K562 (cell line): ENCODE data around the gene ZNF724. TPM values are rescaled to one million over a fixed set of nuclear protein-coding genes. Genes with fewer than 3 reads are reported as not detected.

Experiments
- FOS ChIP-seq: IDR thresholded peaks from 3 replicates; pipeline ENCODE4 v1.6.1; 2011; ENCODE audit not compliant: insufficient read length; ENCODE audit errors: extremely low read depth
- FOXK1 ChIP-seq: sonication (generic); formaldehyde crosslinking; IDR thresholded peaks from 2 replicates; pipeline ENCODE4 v1.8.0; 2022; ENCODE audit warnings: missing genetic modification reagents, mild to moderate bottlenecking, borderline replicate concordance
- LCOR ChIP-seq: sonication (generic); formaldehyde crosslinking; IDR thresholded peaks from 2 replicates; pipeline ENCODE4 v1.8.0; 2022; ENCODE audit warnings: mild to moderate bottlenecking, missing genetic modification reagents
- NFRKB ChIP-seq: fragments of 450-650 bp; IDR thresholded peaks from 2 replicates; pipeline ENCODE4 v1.6.1; 2016; ENCODE audit warnings: low read depth
- NRF1 ChIP-seq, 2 experiments: fragments of 450-650 bp; IDR thresholded peaks in 1 of 2; conservative IDR thresholded peaks in 1 of 2; 2 replicates each; pipeline ENCODE4 v1.6.1; 2014; ENCODE audit warnings: mild to moderate bottlenecking in 2 of 2
- POU5F1 ChIP-seq: fragments of 150-350 bp; IDR thresholded peaks from 2 replicates; pipeline ENCODE4 v1.6.1; 2014; ENCODE audit warnings: borderline replicate concordance, low read length, low read depth, mild to moderate bottlenecking; ENCODE audit not compliant: partially characterized antibody
- RFX5 ChIP-seq: IDR thresholded peaks from 2 replicates; pipeline ENCODE4 v1.6.1; 2011; ENCODE audit warnings: low read depth, mild to moderate bottlenecking, improper control_type of control experiment, low read length
- RHOXF2B ChIP-seq: fragments of 250-450 bp; sonication (Bioruptor Pico); conservative IDR thresholded peaks from 2 replicates; pipeline ENCODE4 v1.5.1; 2021
- SP1 ChIP-seq: sonication (generic); formaldehyde crosslinking; IDR thresholded peaks from 2 replicates; pipeline ENCODE4 v1.8.1; 2022; ENCODE audit warnings: mild to moderate bottlenecking, missing genetic modification reagents
- TAF15 ChIP-seq: fragments of 200-400 bp; formaldehyde crosslinking; IDR thresholded peaks from 2 replicates; pipeline ENCODE4 v1.6.1; 2017; ENCODE audit warnings: mild to moderate bottlenecking, low read depth, low read length, moderate library complexity
- TCF7L2 ChIP-seq: fragments of 150-350 bp; IDR thresholded peaks from 2 replicates; pipeline ENCODE4 v1.6.1; 2016; ENCODE audit warnings: low read depth, mild to moderate bottlenecking, low read length, moderate library complexity
- YBX1 ChIP-seq: fragments of 450-650 bp; IDR thresholded peaks from 2 replicates; pipeline ENCODE4 v1.7.1; 2016; ENCODE audit warnings: mild to moderate bottlenecking
- ZNF584 ChIP-seq: fragments of 200-800 bp; sonication (Bioruptor generic); IDR thresholded peaks from 2 replicates; pipeline ENCODE4 v1.6.1; 2016; ENCODE audit warnings: low read depth, mild to moderate bottlenecking, missing genetic modification characterization, missing compliant biosample characterization
- ZNF785 ChIP-seq: fragments of 250-450 bp; sonication (Bioruptor Pico); IDR thresholded peaks from 2 replicates; pipeline ENCODE4 v1.4.0; 2020; ENCODE audit warnings: mild to moderate bottlenecking
- polyA plus RNA-seq, 8 experiments: library from polyadenylated mRNA; depleted of rRNA in 4 of 8; stranded (reverse) in 5 of 8; unstranded in 3 of 8; fragments of >200 nt; fragmentation: Nextera tagmentation in 2 of 8; fragmentation: Illumina TruSeq in 1 of 8; extraction: Ambion mirVana in 2 of 8; extraction: Trizol in 1 of 8; gene quantifications; 2 replicates each; pipeline versions ENCODE4 v1.2.1 to v1.2.3, GENCODE V29; 2011 to 2014; ENCODE audit warnings: inconsistent platforms in 1 of 8, missing spikeins in 1 of 8
- total RNA-seq, 7 experiments: library from RNA; depleted of rRNA in 6 of 7; stranded (reverse); fragments of >200 nt in 6 of 7; fragmentation: Illumina TruSeq in 2 of 7; extraction: Trizol in 2 of 7; gene quantifications; 2 replicates each; pipeline versions ENCODE4 v1.2.1 to v1.2.3, GENCODE V29; 2011 to 2021; ENCODE audit warnings: low replicate concordance in 1 of 7
- TF ChIP-seq, protein P1 (sequence below): fragments of 450-650 bp; IDR thresholded peaks from 2 replicates; pipeline ENCODE4 v1.7.0; 2016; ENCODE audit warnings: borderline replicate concordance
- TF ChIP-seq, protein P2 (sequence below): fragments of 450-650 bp; IDR thresholded peaks from 2 replicates; pipeline ENCODE4 v1.6.1; 2016; ENCODE audit warnings: low read depth, mild to moderate bottlenecking, moderate library complexity
- TF ChIP-seq, protein P3 (sequence below): fragments of 250-450 bp; sonication (Bioruptor Pico); IDR thresholded peaks from 2 replicates; pipeline ENCODE4 v1.4.0; 2020; ENCODE audit warnings: mild to moderate bottlenecking, moderate library complexity, borderline replicate concordance
- TF ChIP-seq, protein P4 (sequence below), 2 experiments: fragments of 450-650 bp in 1 of 2; IDR thresholded peaks; 2 replicates each; pipeline ENCODE4 v1.6.1; 2011 to 2017; ENCODE audit warnings: low read depth in 2 of 2, antibody characterized with exemption in 1 of 2, borderline replicate concordance in 1 of 2, low read length in 1 of 2, mild to moderate bottlenecking in 1 of 2, mixed read lengths in 1 of 2; ENCODE audit not compliant: control insufficient read depth in 1 of 2
- TF ChIP-seq, protein P5 (sequence below): sonication (generic); formaldehyde crosslinking; IDR thresholded peaks from 2 replicates; pipeline ENCODE4 v1.8.0; 2022; ENCODE audit warnings: mild to moderate bottlenecking, missing genetic modification reagents

ZNF724 gene
- total and polyA plus RNA-seq, 9 of the 15 experiments (the other 6 are each of a cell fraction or from before 2014, with no cell fraction given) = 0.18 to 4.2 (median 1.8) TPM

DNA sequence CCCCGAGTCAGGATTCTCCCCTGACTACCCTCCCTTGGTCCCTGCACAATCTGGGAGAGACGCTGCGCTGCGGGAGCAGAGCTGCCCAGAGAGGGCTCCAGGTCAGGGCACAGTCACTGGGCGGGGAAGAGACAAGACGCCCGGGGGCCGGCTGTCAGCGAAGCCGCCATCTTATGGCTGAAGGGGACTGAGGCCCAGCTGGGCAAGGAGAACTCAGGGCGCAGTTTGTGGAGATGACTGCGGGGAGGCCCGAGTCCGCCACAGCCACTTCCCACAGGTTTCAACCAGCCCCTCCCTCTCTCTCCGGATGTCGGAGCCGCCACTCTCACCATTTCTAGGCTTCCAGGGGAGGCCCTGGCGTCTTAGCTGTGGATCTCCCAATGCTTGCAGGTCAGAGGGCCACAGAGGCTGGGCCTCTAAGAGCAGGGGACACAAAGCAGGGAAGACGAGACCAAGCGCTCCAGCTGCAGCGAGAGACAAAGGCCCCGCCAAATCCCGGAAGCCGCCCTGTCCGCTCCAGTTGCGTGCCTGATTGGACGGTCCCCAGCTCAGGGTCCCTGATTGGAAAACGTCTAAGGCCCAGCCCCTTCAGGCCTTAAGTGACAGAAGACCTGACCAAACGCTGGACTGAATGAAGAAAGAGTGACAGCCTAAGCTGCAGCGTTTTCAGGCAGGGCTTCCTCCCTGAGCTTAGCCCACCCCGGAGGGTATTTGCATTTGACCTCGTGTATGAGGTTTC is at the start of gene ZNF724 (continued):
- TF ChIP-seq, protein P1, sequence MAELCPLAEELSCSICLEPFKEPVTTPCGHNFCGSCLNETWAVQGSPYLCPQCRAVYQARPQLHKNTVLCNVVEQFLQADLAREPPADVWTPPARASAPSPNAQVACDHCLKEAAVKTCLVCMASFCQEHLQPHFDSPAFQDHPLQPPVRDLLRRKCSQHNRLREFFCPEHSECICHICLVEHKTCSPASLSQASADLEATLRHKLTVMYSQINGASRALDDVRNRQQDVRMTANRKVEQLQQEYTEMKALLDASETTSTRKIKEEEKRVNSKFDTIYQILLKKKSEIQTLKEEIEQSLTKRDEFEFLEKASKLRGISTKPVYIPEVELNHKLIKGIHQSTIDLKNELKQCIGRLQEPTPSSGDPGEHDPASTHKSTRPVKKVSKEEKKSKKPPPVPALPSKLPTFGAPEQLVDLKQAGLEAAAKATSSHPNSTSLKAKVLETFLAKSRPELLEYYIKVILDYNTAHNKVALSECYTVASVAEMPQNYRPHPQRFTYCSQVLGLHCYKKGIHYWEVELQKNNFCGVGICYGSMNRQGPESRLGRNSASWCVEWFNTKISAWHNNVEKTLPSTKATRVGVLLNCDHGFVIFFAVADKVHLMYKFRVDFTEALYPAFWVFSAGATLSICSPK = no peak
- no peak for TF ChIP-seq POU5F1
- TF ChIP-seq NFRKB = no peak
- TF ChIP-seq, protein P2, sequence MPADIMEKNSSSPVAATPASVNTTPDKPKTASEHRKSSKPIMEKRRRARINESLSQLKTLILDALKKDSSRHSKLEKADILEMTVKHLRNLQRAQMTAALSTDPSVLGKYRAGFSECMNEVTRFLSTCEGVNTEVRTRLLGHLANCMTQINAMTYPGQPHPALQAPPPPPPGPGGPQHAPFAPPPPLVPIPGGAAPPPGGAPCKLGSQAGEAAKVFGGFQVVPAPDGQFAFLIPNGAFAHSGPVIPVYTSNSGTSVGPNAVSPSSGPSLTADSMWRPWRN = no peak
- TF ChIP-seq YBX1 = no peak
- TF ChIP-seq TCF7L2 = no peak
- TF ChIP-seq RHOXF2B = no peak
- TF ChIP-seq, protein P3, sequence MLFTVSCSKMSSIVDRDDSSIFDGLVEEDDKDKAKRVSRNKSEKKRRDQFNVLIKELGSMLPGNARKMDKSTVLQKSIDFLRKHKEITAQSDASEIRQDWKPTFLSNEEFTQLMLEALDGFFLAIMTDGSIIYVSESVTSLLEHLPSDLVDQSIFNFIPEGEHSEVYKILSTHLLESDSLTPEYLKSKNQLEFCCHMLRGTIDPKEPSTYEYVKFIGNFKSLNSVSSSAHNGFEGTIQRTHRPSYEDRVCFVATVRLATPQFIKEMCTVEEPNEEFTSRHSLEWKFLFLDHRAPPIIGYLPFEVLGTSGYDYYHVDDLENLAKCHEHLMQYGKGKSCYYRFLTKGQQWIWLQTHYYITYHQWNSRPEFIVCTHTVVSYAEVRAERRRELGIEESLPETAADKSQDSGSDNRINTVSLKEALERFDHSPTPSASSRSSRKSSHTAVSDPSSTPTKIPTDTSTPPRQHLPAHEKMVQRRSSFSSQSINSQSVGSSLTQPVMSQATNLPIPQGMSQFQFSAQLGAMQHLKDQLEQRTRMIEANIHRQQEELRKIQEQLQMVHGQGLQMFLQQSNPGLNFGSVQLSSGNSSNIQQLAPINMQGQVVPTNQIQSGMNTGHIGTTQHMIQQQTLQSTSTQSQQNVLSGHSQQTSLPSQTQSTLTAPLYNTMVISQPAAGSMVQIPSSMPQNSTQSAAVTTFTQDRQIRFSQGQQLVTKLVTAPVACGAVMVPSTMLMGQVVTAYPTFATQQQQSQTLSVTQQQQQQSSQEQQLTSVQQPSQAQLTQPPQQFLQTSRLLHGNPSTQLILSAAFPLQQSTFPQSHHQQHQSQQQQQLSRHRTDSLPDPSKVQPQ = no peak
- no peak for TF ChIP-seq FOXK1 (CRISPR knock-in tag)
- TF ChIP-seq TAF15 = no peak
- TF ChIP-seq NRF1 (conservative IDR thresholded peaks at IDR 0.05 in 1 of 2, IDR thresholded peaks at IDR 0.05 in 1 of 2) = no peak
- no peak for TF ChIP-seq ZNF584 (CRISPR knock-in tag)
- no peak for TF ChIP-seq ZNF785 (CRISPR knock-in tag)
- TF ChIP-seq SP1 (CRISPR knock-in tag) = no peak
- TF ChIP-seq, protein P4, sequence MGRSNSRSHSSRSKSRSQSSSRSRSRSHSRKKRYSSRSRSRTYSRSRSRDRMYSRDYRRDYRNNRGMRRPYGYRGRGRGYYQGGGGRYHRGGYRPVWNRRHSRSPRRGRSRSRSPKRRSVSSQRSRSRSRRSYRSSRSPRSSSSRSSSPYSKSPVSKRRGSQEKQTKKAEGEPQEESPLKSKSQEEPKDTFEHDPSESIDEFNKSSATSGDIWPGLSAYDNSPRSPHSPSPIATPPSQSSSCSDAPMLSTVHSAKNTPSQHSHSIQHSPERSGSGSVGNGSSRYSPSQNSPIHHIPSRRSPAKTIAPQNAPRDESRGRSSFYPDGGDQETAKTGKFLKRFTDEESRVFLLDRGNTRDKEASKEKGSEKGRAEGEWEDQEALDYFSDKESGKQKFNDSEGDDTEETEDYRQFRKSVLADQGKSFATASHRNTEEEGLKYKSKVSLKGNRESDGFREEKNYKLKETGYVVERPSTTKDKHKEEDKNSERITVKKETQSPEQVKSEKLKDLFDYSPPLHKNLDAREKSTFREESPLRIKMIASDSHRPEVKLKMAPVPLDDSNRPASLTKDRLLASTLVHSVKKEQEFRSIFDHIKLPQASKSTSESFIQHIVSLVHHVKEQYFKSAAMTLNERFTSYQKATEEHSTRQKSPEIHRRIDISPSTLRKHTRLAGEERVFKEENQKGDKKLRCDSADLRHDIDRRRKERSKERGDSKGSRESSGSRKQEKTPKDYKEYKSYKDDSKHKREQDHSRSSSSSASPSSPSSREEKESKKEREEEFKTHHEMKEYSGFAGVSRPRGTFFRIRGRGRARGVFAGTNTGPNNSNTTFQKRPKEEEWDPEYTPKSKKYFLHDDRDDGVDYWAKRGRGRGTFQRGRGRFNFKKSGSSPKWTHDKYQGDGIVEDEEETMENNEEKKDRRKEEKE (IDR thresholded peaks at IDR 0.05; ENCODE audit: borderline replicate concordance in 1 of 2, control insufficient read depth in 1 of 2, low read depth in 2 of 2, low read length in 1 of 2) = no peak
- no peak for TF ChIP-seq LCOR (CRISPR knock-in tag)
- TF ChIP-seq, protein P5, sequence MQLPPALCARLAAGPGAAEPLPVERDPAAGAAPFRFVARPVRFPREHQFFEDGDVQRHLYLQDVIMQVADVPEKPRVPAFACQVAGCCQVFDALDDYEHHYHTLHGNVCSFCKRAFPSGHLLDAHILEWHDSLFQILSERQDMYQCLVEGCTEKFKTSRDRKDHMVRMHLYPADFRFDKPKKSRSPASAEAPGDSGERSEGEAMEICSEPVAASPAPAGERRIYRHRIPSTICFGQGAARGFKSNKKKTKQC (CRISPR knock-in tag) = no peak
- TF ChIP-seq FOS = peak; percentile 31
- no peak for TF ChIP-seq RFX5
